Aorta (tissue), 5 donors: ENCODE data around the gene CLEC18B. TPM values are rescaled to one million over a fixed set of nuclear protein-coding genes. Genes with fewer than 3 reads are reported as not detected.
"Not testable (repeated sequence)": the region's sequence is repeated elsewhere in the genome, so short reads cannot be mapped to it uniquely, and the experiment has no call there.

Experiments used
- ATAC-seq: fragments of 200-7000 bp; cut with Tn5 transposase; one replicate; pipeline ENCODE4 v1.9.1; 2022; ENCODE audit warnings: moderate library complexity; ENCODE audit not compliant: low FRiP score
- DNase-seq, 2 donors: peaks; one replicate each; pipeline ENCODE4 v3.0.0-alpha.2; 2020
- H3K27ac ChIP-seq, 2 donors: one replicate each; pipeline ENCODE4 v1.5.1; 2013; ENCODE audit warnings: low read length in 2 of 2, mild to moderate bottlenecking in 2 of 2, moderate library complexity in 2 of 2, control low read depth in 1 of 2, inconsistent platforms in 1 of 2, low read depth in 1 of 2
- H3K27me3 ChIP-seq, 2 donors: one replicate each; pipeline ENCODE4 v1.6.1; 2013; ENCODE audit warnings: control low read depth in 1 of 2, low read length in 1 of 2, mild to moderate bottlenecking in 1 of 2, moderate library complexity in 1 of 2; ENCODE audit not compliant: insufficient read depth in 2 of 2, control insufficient read depth in 1 of 2
- H3K36me3 ChIP-seq, 2 donors: one replicate each; pipeline ENCODE4 v1.6.1; 2013; ENCODE audit warnings: control low read depth in 1 of 2, low read length in 1 of 2, mild to moderate bottlenecking in 1 of 2; ENCODE audit not compliant: insufficient read depth in 2 of 2, control insufficient read depth in 1 of 2
- H3K4me1 ChIP-seq, 2 donors: one replicate each; pipeline ENCODE4 v1.6.1; 2013; ENCODE audit warnings: low read length in 2 of 2, control low read depth in 1 of 2, mild to moderate bottlenecking in 1 of 2, moderate library complexity in 1 of 2; ENCODE audit not compliant: insufficient read depth in 2 of 2, control insufficient read depth in 1 of 2
- H3K4me3 ChIP-seq, 2 donors: one replicate each; pipeline ENCODE4 v1.5.1; 2013; ENCODE audit warnings: low read length in 2 of 2, control low read depth in 1 of 2, mild to moderate bottlenecking in 1 of 2
- H3K9me3 ChIP-seq: one replicate; pipeline ENCODE4 v1.6.1; 2013; ENCODE audit warnings: mild to moderate bottlenecking, low read length; ENCODE audit not compliant: control insufficient read depth
- WGBS, 2 donors: extraction: QIAGEN DNeasy Blood & Tissue Kit; methylation state at CpG; one replicate each; pipeline ENCODE4 v1.1.7; 2013; 5-methylcytosine and 5-hydroxymethylcytosine counted together
- intact Hi-C, 2 donors: fragments of 100-400 bp; cut with DNase I; formaldehyde crosslinking; loops; one replicate each; pipeline versions ENCODE4 v1.14.2 to v1.15.0; 2022
- polyA plus RNA-seq, 2 donors: library from polyadenylated mRNA; stranded (reverse); fragments of 200-250 nt; gene quantifications; one replicate each; pipeline ENCODE4 v1.2.3, GENCODE V29; 2013
- total RNA-seq, 2 donors: library from RNA; stranded (reverse); fragmentation: NEBNext Ultra II Directional; extraction: Animal tissue kit (Norgen Biotek cat#: 25700); gene quantifications; one replicate each; pipeline ENCODE4 v1.2.1, GENCODE V29; 2021
- donor health status: healthy with polysubstance abuse.
- donor health status: Bipolar disorder and iron deficiency.
- donor health status: DM: no; HTN: no; CAD: no.
- donor health status: DM: no; HTN: no; CAD: no.
- donor health status: DM: yes; HTN: yes; CAD: no.

CLEC18B gene
- total and polyA plus RNA-seq, 4 donors, result 0.75 to 6.5 (median 2.1) TPM

DNA sequence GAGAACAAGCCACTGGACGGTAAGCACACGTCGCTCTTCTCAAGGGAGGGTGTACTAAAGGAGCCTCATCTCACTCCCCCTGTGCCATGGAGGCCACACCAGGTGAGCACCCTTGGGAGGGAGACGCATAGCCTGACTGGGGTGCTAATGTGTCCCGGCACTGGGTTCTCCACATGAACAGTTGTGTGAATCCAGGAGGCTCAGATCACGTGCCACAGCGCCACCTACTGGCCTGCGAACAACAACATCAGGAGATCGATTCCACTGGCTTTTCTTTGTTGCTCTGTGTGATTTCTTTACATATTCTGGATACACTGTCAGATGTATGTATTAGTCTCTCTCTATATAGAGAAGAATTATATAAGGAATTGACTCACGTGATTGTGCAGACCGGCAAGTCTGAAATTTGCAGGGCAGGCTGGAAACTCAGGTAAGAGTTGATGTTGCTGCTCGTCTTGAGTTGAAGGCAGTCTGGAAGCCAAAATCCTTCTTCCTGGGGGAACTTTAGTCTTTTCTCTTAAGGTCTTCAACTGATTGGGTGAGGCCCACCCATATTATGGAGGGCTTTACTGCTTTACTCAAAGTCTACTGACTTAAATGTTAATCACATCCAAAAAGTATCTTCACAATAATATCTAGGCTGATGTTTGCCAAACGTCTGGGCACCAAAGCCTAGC lies 8.9 kb upstream of the CLEC18B start:
- DNase-seq (peak; percentile 65 to 80), ATAC-seq (peak; percentile 76)
- H3K4me1 ChIP-seq, H3K27me3 ChIP-seq, H3K27ac ChIP-seq, H3K36me3 ChIP-seq, H3K9me3 ChIP-seq, H3K4me3 ChIP-seq: not testable (repeated sequence)
- 25% methylated on average over 13 of the region's 13 CpGs for WGBS, 2 donors
- intact Hi-C loops, result loop anchor here in 1 of 2 donors (5.0 kb wide), 1 partner anchor 123 kb away; no protein-coding TSS in a partner anchor

DNA sequence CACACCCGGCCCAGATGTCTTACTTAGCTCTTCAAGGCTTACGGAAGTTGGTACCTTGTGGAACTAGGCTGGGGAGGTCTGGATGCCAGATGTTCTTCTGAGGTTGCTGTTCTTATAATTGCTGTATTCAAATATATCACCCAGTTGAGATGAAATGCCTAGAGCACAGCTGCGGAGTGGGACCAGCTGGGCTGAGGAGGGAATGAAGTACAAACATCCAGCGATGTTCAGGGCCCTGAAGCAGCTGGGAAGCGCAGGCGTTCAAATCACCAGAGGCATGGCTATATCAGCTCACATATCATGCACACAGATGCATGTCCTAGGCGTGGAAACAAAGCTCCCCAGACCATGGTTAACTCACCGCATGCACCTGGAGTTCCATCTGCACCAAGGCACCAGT lies 7.2 kb upstream of the CLEC18B start:
- H3K36me3 ChIP-seq, H3K4me3 ChIP-seq, ATAC-seq, H3K4me1 ChIP-seq, H3K27me3 ChIP-seq, intact Hi-C loops, H3K27ac ChIP-seq, H3K9me3 ChIP-seq, DNase-seq: not testable (repeated sequence)
- WGBS, 2 donors, result 92 to 95% methylated on average over 2 to 3 of the region's 8 CpGs

DNA sequence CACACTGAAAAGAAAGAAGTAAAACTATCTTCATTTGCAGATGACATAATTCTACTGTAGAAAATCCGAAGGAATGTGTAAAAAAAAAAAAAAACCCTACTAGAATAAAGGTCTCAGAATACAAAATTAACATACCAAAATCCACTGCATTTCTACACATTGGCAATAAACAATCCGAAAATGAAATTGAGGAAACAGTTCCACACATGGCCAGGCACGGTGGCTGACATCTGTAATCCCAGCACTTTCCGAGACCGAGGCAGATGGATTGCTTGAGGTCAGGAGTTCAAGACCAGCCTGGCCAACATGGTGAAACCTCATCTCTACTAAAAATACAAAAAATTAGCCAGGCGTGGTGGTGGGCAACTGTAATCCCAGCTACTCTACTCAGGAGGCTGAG lies 4.5 kb upstream of the CLEC18B start:
- DNase-seq, result peak in 1 of 2 donors; percentile 70
- H3K9me3 ChIP-seq, ATAC-seq, H3K27me3 ChIP-seq, H3K36me3 ChIP-seq, H3K27ac ChIP-seq, intact Hi-C loops, H3K4me3 ChIP-seq, H3K4me1 ChIP-seq: not testable (repeated sequence)
- WGBS, 2 donors, result 49 to 59% methylated on average over 6 of the region's 6 CpGs

DNA sequence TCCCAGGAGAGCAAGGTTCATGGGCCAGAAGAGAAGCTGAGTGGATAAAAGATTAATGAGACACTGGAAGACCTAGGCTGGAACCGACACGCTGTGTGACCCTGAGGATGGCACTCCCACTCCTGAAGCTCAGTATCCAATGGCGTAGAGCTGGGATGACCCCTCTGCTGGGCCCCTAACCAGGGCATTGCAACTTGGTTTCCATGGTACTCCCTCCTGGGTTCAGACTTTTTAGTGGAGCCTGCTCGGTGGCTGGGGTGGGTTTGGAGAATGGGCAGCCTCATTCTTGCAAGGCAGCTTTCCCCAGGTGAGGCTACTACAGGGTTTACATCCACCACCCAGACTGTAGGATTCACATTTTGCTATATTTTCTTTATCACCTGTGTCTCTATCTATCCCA lies 2.4 kb upstream of the CLEC18B start:
- ATAC-seq, result not testable (repeated sequence)

DNA sequence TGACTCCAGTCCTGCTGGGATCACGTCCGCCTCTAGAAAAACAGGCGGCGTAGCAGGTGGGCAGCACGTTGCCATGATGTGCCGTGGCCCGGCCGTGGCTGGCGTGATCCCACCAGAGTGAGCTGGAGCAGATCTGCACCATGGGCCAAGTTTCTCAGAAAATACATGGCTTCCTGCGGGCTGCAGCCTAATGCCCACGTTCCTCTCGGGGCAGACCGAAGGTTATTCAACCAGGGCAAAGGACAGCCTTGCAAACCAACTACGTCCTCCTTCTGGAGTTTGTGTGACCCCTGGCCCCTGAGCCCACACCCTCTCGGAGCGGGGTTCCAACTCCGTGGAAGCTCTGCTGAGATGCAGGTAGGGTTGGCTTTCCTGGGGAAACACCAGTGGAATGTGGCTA lies 808 bp upstream of the CLEC18B start:
- intact Hi-C loops, H3K4me3 ChIP-seq, H3K4me1 ChIP-seq, H3K9me3 ChIP-seq, H3K36me3 ChIP-seq, H3K27ac ChIP-seq, ATAC-seq, H3K27me3 ChIP-seq: not testable (repeated sequence)
- peak in 1 of 2 donors; percentile 63 for DNase-seq
- WGBS, 2 donors, result 84 to 88% methylated on average over 5 to 6 of the region's 17 CpGs

More for the DNA sequence above, 2.4 kb upstream of the CLEC18B start:
- H3K4me1 ChIP-seq, H3K4me3 ChIP-seq, H3K27ac ChIP-seq, H3K27me3 ChIP-seq, intact Hi-C loops, H3K9me3 ChIP-seq, H3K36me3 ChIP-seq: not testable (repeated sequence)
- peak in 1 of 2 donors; percentile 67 for DNase-seq
- WGBS, 2 donors, result 83 to 96% methylated on average over 4 of the region's 4 CpGs

DNA sequence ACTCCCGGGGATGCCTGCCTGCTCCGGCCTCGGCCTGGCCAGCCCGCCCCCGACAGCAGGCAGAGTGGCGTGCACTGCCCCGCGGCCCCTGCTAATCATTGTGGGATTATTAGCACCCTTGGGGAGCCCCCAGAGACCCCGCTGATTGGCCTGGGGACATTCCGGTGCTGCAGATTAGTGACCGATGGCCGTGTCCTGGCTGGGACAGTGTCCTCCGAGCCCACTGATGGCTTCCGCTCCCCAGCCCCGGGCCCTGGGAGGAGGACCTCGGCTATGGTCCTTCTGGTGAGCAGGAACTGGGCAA lies 156 bp upstream of the CLEC18B start:
- H3K4me3 ChIP-seq, intact Hi-C loops, H3K9me3 ChIP-seq, ATAC-seq, H3K4me1 ChIP-seq, H3K36me3 ChIP-seq, H3K27me3 ChIP-seq, H3K27ac ChIP-seq: not testable (repeated sequence)
- DNase-seq, result peak in 1 of 2 donors; percentile 70
- 69 to 82% methylated on average over 8 to 12 of the region's 16 CpGs for WGBS, 2 donors

DNA sequence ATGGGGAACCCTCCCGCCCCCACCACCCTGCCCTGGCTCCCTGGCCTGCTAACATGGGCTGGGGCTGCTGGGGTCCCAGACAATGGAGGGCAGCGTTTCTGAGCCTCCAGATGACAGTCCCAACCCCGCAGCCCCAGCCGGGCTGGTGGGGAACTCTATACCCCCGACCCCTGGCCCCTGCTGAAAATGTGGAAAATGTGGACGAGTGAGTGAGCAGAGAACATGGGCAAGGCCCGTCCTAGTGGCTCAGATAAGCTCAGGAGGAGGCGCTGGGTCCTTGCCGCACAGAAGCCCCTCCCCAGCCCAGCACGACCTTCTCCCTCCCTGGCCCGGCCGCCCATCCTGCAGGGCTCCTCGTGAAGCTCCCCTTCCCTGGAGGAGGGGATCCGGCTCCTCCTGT lies 1.5 kb downstream of the CLEC18B start:
- ATAC-seq (peak; percentile 16), DNase-seq (peak; percentile 10 to 53)
- H3K27me3 ChIP-seq, intact Hi-C loops, H3K9me3 ChIP-seq, H3K4me3 ChIP-seq, H3K27ac ChIP-seq, H3K4me1 ChIP-seq, H3K36me3 ChIP-seq: not testable (repeated sequence)
- WGBS, 2 donors, result 73 to 79% methylated on average over 9 to 10 of the region's 14 CpGs

DNA sequence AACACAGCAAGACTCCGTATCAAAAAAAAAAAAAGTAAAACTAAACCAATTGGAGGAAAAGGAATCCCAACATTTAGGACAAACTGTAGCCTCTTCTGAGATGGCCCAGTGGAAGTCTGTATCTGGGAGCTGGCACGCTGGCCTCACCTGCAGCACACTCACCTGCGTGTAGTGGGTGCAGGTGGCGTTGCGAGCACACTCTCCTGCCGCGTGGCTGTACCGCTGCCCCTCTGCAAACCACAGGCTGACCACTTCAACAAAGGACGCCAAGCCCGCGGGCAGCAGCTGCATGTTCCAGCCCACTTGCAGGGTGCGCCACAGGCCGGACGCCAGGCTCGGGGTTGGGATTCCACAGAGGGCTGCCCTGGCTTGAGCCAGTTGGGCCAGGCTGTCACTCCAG lies 3.4 kb downstream of the CLEC18B start:
- H3K27me3 ChIP-seq, H3K27ac ChIP-seq, H3K4me1 ChIP-seq, H3K4me3 ChIP-seq, intact Hi-C loops, H3K36me3 ChIP-seq, H3K9me3 ChIP-seq, ATAC-seq: not testable (repeated sequence)
- WGBS, 2 donors, result 92 to 97% methylated on average over 11 to 14 of the region's 15 CpGs
- peak in 1 of 2 donors; percentile 56 for DNase-seq

DNA sequence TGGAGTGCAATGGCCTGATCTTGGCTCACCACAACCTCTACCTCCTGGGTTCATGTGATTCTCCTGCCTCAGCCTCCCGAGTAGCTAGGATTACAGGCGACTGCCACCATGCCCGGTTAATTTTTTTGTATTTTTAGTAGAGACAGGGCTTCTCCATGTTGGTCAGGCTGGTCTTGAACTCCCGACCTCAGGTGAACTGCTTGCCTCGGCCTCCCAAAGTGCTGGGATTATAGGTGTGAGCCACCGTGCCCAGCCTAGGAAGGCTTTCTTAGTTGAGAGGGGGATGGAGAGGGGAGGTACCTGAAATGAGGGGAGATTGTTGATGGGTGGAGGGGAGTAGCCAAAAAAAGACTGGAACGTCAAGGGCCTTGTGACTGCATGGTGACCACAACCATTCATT lies 7.4 kb downstream of the CLEC18B start:
- peak; percentile 23 to 70 for DNase-seq
- H3K4me1 ChIP-seq, H3K9me3 ChIP-seq, ATAC-seq, H3K36me3 ChIP-seq, intact Hi-C loops, H3K4me3 ChIP-seq, H3K27ac ChIP-seq, H3K27me3 ChIP-seq: not testable (repeated sequence)
- WGBS, 2 donors, result 82 to 85% methylated on average over 7 of the region's 7 CpGs
